C4-2B (cell line): ENCODE results near the gene CBLL1.
A peak's percentile ranks its signal among the peaks of the same experiment; 100 is the strongest.

Source experiments
- H3K27ac ChIP-seq: fragments of 450-650 bp; 2 replicates; pipeline ENCODE4 v1.5.1; 2017
- ZFX ChIP-seq: fragments of 450-650 bp; IDR thresholded peaks from 2 replicates; pipeline ENCODE4 v1.6.1; 2017
- TF ChIP-seq, protein P1 (sequence below): fragments of 450-650 bp; conservative IDR thresholded peaks from 2 replicates; pipeline ENCODE4 v1.5.1; 2017; ENCODE audit warnings: mild to moderate bottlenecking

Gene CBLL1

DNA sequence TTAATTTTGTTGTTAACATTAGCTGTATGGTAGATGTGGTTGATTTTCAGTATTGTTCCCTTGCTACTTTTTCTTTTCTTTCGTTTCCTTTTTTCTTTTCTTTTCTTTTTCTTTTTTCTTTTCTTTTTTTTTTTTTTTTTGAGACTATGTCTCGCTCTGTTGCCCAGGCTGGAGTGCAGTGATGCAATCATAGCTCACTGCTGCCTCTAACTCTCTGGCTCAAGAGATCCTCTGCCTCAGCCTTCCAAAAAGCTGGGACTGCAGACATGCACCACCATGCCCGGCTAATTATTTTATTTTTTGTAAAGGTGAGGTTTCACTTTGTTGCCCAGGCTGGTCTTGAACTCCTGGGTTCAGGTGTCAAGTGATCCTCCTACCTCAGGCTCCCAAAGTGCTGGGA lies 44.7 kb downstream of the CBLL1 start:
- H3K27ac ChIP-seq: no peak overlapping the region
- TF ChIP-seq, protein P1, sequence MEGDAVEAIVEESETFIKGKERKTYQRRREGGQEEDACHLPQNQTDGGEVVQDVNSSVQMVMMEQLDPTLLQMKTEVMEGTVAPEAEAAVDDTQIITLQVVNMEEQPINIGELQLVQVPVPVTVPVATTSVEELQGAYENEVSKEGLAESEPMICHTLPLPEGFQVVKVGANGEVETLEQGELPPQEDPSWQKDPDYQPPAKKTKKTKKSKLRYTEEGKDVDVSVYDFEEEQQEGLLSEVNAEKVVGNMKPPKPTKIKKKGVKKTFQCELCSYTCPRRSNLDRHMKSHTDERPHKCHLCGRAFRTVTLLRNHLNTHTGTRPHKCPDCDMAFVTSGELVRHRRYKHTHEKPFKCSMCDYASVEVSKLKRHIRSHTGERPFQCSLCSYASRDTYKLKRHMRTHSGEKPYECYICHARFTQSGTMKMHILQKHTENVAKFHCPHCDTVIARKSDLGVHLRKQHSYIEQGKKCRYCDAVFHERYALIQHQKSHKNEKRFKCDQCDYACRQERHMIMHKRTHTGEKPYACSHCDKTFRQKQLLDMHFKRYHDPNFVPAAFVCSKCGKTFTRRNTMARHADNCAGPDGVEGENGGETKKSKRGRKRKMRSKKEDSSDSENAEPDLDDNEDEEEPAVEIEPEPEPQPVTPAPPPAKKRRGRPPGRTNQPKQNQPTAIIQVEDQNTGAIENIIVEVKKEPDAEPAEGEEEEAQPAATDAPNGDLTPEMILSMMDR: no peak
- no peak for TF ChIP-seq ZFX

DNA sequence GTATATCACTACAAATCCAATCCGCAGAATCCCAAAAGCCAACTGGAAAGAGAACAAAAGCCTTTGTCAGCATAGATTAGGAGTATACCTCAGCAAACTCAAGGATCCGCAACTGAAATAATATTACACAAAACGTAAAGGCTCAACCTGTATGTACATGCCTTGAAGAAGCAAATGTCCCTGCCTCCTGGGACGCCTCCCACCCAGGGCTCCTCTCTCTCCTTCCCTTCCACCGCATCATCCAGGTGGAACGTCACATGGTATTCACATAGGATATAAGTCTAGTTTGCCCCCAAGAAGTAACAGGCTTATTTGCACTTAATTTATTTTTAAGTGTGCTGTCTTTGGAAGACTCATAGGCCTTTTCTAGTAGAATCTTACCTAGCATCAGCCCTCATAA lies 45.7 kb downstream of the CBLL1 start:
- H3K27ac ChIP-seq: no peak overlapping the region
- TF ChIP-seq ZFX: no peak
- TF ChIP-seq, protein P1: no peak

DNA sequence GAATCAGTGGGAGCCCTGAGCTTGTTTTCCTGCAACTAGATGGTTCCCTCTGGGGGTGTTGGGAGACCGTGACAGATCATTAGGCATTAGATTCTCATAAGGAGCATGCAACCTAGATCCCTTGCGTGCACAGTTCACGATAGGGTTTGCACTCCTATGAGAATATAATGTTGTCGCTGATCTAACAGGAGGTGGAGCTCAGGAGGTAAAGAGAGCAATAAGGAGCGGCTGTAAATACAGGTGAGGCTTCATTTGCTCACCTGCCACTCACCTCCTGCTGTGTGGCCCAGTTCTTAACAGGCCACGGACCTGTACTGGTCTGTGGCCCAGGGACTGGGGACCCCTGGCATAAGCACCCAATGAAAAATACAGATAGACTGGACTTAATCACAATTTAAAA lies 48.4 kb downstream of the CBLL1 start:
- no peak overlapping the region for H3K27ac ChIP-seq
- TF ChIP-seq ZFX: no peak
- TF ChIP-seq, protein P1: no peak

DNA sequence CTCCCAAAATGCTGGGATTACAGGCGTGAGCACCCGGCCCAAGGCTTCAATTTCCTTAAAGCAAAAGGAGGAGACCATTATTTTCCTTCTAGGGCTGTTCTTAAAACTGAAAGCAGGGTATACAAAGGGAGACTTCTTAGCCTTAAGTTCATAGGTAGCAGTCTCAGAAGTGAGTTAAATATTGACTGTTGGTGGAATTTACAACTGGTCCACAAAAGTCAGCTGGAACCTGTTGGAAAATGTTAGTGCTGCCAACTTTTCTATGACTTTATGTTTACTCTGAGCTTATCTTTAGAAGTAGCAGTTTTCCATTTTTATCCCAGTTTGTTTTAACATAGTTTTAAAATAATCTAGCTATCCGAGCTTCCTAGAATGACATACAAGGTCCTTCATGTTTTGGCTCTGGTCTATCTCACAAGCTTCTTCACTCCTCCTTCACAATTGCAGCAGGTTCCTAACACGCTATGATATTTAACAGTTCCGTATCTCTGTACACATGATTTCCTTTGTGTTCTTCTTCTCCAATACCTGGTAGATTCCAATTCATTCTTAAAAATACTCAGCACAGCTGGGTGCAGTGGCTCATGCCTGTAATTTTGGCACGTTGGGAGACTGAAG lies 55.8 kb downstream of the CBLL1 start:
- TF ChIP-seq, protein P1: no peak
- no peak for TF ChIP-seq ZFX
- peak overlapping the region; percentile 75 for H3K27ac ChIP-seq

DNA sequence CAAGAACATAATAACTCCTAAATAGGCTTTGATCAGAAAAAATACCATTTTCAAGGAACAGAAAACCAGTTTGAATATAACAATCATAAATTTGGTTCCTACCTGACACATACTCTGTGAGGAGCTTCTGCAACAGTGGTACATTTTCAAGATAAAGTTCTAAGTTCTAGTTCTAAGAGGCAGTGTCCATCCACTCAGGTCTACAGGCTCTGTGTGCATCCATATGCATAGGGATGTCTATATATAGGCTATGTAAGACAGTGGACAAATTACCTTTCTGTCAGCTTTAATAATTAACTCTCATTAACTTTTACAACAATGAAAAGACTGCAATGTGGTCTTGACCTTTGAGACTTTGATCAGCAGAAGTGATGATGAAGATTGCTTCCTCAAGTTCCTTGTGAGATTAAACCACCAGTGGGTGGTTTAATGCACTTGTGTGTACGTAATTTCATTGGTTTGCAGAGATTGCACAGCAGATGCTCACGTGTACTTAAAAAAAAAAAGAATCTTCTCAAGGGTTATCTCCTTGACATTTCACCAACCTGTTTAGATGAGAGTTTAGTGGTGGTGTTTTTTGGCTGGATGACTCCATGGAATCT lies 59.2 kb downstream of the CBLL1 start, which contains the start of gene SLC26A3:
Gene SLC26A3 (minus strand): TSS at position 215 of the 602 bp plus-strand sequence. CDS start 8,714 bp downstream, outside the sequence.
- H3K27ac ChIP-seq: no peak within 1 kb of the TSS
- TF ChIP-seq ZFX: no peak
- TF ChIP-seq, protein P1: no peak

DNA sequence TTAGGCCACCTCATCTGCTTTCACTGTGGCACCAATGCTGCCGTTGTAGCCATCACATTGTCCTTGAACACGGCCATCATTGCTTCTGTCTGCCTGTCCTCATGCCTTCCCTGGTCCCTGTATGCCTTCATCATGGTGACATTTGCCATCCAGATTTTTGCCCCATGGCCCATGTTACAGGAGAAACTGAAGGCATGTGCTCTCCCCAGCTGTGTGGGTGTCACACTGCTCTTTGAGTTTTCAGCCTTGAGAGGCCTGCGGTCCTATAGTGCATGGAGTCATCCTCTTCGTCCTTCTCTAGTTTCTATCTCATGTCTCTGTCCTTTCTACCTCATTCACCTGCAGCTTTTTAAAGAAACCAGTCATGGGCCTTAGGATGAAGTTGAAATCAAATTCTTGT lies 65.2 kb downstream of the CBLL1 start:
- TF ChIP-seq, protein P1: no peak
- no peak for TF ChIP-seq ZFX
- 0 out of 2 replicates have a peak overlapping the region, but pooled peaks have one; percentile 3 for H3K27ac ChIP-seq

DNA sequence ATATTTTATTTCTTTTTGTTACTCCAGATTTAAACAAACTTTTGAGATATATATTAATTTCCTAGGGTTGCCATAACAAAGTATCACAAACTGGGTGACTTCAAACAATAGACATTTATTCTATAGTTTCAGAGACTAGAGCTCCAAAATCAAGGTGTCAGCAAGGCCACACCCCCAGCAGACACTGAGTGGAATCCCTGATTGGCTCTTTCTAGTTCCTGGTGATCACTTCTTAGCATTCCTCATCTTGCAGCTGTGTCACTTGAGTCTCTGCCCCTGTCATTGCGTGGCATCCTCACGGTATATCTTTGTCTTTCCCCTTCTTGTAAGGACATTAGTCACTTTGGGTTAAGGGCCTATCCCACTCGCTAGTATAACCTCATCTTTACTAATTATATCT lies 66.7 kb downstream of the CBLL1 start:
- no peak for TF ChIP-seq ZFX
- TF ChIP-seq, protein P1: no peak
- H3K27ac ChIP-seq: no peak overlapping the region
